ENCODE data around the gene GDI2.

GRCh38 chr10:5746197-5746596, 67.0 kb downstream of the GDI2 start:
- TF ChIP-seq CTCF (IDR thresholded peaks at IDR 0.05) (no peak), POLR2A (IDR thresholded peaks at IDR 0.05) (no peak)

Measured in body of pancreas (tissue), 4 donors.